DND-41 (cell line): ENCODE results near the gene MZT2B.
"Not testable (repeated sequence)": the region's sequence is repeated elsewhere in the genome, so short reads cannot be mapped to it uniquely, and the experiment has no call there.

ENCODE experiments used
- CTCF ChIP-seq: IDR thresholded peaks from 2 replicates; pipeline ENCODE4 v1.5.1; 2012; ENCODE audit warnings: borderline replicate concordance, low read length, moderate library complexity, mild to moderate bottlenecking; ENCODE audit not compliant: poor library complexity, severe bottlenecking; ENCODE audit errors: extremely low read depth
- EZH2 ChIP-seq: IDR thresholded peaks from 3 replicates; pipeline ENCODE4 v1.6.1; 2012; ENCODE audit warnings: borderline replicate concordance, low read depth, mild to moderate bottlenecking, moderate library complexity, low read length, inconsistent platforms; ENCODE audit not compliant: severe bottlenecking

- not testable (repeated sequence) for TF ChIP-seq CTCF, EZH2
Measured at GRCh38 chr2:130151145-130151512, 30.9 kb upstream of the MZT2B start.
